Measurements from ENCODE around the gene SPAG17.

GRCh38 chr1:118183586-118183985, 1.4 kb downstream of the SPAG17 start:
- TF ChIP-seq CTCF (conservative IDR thresholded peaks at IDR 0.05; ENCODE audit: low read depth, low read length): no peak
- TF ChIP-seq MAFK (IDR thresholded peaks at IDR 0.05; ENCODE audit: low read depth, low read length): no peak
- TF ChIP-seq USF2 (IDR thresholded peaks at IDR 0.05; ENCODE audit: low read depth, low read length): no peak

Data from IMR-90 (cell line).